DMS53 (cell line): ENCODE data around the gene UBR2.

Experiments
- DNase-seq: peaks from one replicate; lab custom pipeline; 2025; lab: John Stamatoyannopoulos, UW

The UBR2 gene

DNA sequence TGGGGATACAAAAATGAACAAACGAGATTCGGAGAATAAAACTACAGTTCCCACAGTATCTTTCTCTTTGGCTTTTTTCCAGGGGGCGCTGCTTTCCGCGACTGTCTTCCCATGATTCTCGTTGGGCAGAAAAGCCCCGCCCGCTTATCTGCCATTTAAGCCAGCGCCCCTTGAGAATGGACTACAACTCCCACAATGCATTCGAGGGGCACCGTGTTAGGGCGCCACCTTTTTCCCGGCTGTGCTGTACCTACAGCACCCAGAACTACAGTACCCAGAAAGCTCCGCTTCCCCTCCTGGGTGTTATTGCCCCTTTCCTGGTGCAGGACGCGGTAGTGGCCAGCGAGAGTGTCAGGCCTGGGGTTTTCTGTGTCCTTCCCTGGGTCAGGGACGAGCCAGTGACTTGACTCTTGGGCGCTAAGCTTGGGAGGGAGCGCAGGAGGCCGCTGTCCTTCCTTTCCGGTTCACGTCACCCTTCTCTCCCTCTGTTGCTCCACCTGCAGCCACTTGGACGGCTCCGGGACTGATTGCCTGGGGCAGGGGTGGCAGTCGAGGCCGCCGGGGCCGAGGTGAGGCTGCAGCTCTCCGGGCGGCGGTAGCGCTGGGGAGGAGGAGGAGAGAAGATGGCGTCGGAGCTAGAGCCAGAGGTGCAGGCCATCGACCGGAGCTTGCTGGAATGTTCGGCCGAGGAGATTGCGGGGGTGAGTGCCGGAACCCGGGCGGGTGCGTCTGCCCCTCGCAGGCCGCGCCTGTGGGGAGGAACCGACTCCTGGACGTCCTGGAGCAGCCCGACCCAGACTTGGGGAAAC is at the start of gene UBR2:
Gene UBR2, plus strand, starts transcription at position 333 of the 809 bp plus-strand sequence. Its CDS starts 291 bp downstream, at position 624.
- peak; percentile 99 for DNase-seq

GRCh38 chr6:42514745-42515144 is 49.1 kb upstream of the UBR2 start:
- DNase-seq = no peak

DNA sequence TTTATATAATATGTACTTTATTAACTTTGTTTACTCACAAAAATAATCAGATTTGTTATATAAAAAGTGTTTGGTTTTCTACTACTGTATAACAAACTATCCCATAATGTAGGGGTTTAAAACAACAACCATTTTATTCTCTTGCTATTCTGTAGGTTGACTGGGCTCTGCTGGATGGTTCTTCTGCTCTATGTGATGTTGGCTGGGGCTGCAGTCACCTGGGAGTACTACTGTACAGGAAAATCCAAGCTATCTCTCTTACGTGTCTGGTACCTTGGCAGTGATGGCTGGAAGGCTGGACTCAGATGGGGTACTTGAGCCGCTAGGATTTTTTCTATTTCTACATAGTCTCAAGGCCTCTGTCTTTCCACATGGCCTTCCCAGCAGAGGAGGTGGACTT is 44.0 kb upstream of the UBR2 start:
- no peak for DNase-seq

GRCh38 chr6:42520786-42521607 is 42.8 kb upstream of the UBR2 start:
- DNase-seq = no peak

DNA sequence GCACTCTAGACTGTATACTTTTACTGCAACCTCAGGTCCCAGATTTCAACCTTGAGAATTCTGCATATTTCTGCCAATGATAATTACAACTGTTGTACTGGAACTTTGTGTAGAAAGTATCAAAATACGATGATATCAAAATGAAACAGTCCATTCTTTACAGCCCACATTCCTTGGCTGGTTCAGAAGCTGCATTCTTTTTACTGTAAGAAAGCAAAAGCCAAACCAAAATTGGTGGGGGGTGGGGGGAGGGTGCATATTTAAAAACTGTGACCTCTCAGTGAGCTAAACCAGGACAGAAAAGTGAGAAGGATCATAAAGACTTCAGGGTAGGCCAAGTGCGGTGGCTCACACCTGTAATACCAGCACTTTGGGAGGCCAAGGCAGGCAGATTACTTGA is 41.8 kb upstream of the UBR2 start:
- no peak for DNase-seq

GRCh38 chr6:42522942-42523814 is 40.7 kb upstream of the UBR2 start:
- DNase-seq = no peak

GRCh38 chr6:42525206-42525605 is 38.6 kb upstream of the UBR2 start:
- no peak for DNase-seq

DNA sequence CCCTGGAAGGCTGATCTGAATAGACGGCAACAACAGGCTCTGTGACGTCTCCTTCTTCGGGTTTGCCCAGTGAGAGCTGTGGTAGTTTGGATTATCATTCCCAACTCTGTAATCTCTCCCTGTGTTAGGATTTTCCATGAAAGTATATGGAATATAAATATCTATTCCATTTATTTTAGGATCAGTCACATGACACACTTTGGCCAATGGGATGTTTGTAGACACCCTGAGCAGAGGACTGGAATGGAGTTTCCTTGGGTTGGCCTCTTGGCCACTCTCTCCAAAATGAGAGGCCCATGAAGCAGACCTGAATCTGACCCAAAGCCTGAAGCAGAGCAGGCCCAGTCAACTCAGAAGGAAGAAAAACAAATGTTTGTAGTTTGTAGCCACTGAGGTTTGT is 37.2 kb upstream of the UBR2 start:
- DNase-seq = no peak

DNA sequence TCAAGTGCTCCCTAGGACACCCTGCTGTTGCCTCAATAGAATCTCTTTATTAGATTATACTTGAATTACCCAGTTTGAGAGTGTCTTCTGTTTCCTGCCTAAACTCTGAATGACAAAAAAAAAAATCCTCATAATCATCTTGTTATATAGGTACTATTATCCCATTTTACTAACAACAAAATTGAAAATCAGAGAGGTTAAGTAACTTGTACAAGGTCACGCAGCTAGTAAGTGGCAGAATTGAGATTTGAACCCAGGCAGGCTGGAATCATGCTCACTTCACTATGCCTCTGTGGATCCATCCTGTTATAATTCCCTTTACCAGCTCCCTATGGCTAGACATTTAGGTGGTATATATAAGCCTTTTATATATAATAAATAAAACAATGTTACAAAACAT is 36.6 kb upstream of the UBR2 start:
- DNase-seq = no peak

GRCh38 chr6:42530296-42530695 is 33.5 kb upstream of the UBR2 start:
- no peak for DNase-seq

DNA sequence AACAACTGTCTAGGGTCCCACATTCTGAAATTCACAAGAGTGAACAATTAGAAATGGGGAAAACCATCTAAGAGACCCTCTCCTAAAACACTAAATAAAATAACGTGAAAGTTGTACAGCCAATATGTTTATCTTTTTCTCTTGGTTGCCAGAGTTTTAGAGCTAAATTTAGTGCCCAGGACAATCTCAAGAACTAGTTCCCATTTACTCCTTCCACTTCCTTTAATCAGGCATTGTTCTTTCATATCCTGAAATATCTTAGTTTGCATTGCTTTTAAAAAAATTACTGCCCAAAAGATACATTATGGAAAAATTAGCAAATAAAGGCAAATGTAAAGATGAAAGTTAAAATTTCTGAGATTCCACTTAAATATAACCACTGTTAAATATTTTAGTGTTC is 33.1 kb upstream of the UBR2 start:
- DNase-seq = no peak

DNA sequence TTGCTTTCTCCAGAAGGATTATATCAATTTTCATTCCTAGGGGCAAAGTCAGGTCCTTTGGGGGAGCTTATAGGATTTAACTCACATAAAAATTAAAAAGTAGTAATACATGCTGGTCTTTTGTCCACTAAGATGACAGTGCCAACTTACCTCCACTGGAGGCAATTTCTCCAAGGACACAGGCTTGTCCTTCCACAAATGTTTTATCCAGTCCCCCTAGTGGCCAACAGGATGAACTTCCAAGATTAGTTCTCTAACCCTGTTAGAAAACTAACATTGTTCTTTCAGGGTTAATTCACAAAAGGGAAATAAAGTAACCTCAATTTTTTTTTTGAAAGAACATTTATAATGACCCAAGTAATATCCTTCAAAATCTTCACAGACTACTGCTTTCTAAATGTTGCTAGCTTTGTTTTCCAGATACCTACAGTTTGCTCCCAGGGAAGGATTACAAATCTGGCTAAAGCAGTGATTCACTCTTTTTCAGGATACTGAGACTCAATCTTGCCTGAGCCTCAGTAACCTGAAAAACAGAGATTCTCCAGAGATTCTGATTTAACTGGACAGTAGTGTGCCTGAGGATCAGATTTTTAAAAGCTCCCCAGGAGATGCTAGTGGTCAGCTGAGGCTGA is 31.7 kb upstream of the UBR2 start:
- DNase-seq = peak; percentile 85

- no peak for DNase-seq
These were observed 30.0 kb upstream of the UBR2 start for GRCh38 chr6:42533794-42534193.

DNA sequence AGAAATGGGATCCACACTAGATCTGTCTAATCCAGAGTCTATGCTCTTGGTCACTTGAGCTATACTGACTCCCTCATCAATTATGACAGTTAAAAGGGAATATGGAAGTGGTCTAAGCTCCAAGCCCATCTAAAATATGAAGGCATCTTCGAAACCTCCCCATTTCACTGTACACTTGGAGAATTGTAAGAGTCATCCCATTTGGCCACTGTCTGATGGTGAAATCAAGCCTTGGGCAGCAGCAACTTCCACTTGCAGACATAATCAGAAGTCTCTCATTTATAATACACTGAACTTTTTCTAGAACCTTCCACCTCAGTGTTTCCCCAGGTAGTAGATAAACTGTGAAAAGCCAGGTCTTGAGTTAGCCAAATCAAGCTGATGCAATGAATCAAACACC is 26.3 kb upstream of the UBR2 start:
- no peak for DNase-seq

DNA sequence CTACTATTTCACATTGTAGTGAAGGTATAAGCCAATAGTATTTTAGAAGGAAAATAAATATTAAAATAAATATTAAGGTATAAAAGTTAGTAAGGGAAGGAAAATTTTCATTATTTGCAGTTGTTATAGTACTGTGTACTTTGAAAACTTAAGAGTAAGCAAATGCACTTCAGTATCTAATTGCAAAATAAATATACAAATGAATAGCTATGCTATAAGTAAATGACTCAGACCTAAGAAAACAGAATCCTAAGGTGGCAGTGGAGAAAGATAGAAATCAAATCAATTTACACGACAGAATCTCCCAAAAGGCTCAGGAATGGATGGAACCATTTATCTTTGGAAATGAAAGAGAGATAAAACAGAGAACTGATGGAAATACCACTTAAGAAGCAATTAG is 24.7 kb upstream of the UBR2 start:
- no peak for DNase-seq

- DNase-seq = no peak
These were observed 18.5 kb upstream of the UBR2 start for GRCh38 chr6:42545226-42545773.

- peak; percentile 89 for DNase-seq
These were observed 16.2 kb upstream of the UBR2 start for GRCh38 chr6:42547407-42548329.

DNA sequence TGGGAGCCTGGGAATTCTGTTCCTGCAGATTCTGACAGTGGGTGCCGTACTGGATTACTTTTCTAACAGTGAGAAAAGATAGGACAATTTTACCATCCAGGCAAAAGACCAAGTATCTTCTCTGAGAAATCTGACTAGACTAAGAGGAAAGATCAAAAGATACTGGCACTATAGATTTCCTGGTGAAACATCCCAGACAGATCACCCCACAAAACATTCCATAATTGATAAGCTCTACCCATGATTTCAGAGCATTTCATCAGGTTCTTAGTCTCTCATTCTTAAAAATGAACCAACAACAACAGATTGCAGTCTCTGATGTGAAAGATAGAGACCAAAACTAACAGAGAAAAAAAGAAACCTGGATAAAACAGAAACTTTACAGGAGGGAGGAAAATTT is 13.6 kb upstream of the UBR2 start:
- no peak for DNase-seq

- DNase-seq = no peak
These were observed 12.6 kb upstream of the UBR2 start for GRCh38 chr6:42551217-42551616.

- no peak for DNase-seq
These were observed 11.4 kb upstream of the UBR2 start for GRCh38 chr6:42552380-42552779.
